ENCODE data around the gene SPIN2B. TPM values are rescaled to one million over a fixed set of nuclear protein-coding genes. Genes with fewer than 3 reads are reported as not detected.
"Not testable (repeated sequence)": the region's sequence is repeated elsewhere in the genome, so short reads cannot be mapped to it uniquely, and the experiment has no call there.

SPIN2B gene
- total RNA-seq, 1 experiment from 2014 or later, result 13.9 TPM

DNA sequence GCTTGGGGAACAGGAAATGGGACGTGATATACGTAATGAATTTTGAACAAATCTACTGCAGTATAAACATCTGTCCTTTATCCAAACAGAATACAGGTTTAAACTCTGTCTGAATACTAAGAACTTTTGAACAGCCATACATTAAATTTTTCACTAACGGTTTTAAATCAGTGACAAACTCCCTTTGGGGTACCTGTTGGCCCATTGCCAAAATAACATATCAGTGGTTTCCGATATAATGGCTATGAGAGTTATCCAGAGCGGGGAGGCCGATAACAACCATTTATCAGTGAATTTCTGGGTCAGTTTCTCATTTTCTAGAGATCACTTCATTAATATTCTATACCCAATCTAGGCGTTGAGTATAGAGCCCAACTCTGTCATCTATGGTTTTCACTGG lies 10.7 kb upstream of the SPIN2B start:
- peaks cover 8% of the 10 kb centered on the region for H3K4me1 Mint-ChIP-seq
- peaks cover 6% of the 10 kb centered on the region; the same call in 1 of the 2 replicates for H3K36me3 Mint-ChIP-seq
- TF ChIP-seq KAT7 (CRISPR knock-in tag; IDR thresholded peaks at IDR 0.05; ENCODE audit: borderline replicate concordance), result no peak
- TF ChIP-seq ATF1 (CRISPR knock-in tag; IDR thresholded peaks at IDR 0.05), result no peak
- TF ChIP-seq, protein P1, sequence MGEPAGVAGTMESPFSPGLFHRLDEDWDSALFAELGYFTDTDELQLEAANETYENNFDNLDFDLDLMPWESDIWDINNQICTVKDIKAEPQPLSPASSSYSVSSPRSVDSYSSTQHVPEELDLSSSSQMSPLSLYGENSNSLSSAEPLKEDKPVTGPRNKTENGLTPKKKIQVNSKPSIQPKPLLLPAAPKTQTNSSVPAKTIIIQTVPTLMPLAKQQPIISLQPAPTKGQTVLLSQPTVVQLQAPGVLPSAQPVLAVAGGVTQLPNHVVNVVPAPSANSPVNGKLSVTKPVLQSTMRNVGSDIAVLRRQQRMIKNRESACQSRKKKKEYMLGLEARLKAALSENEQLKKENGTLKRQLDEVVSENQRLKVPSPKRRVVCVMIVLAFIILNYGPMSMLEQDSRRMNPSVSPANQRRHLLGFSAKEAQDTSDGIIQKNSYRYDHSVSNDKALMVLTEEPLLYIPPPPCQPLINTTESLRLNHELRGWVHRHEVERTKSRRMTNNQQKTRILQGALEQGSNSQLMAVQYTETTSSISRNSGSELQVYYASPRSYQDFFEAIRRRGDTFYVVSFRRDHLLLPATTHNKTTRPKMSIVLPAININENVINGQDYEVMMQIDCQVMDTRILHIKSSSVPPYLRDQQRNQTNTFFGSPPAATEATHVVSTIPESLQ (CRISPR knock-in tag; IDR thresholded peaks at IDR 0.05), result no peak
- no peak for TF ChIP-seq ZNF219 (CRISPR knock-in tag; IDR thresholded peaks at IDR 0.05; ENCODE audit: borderline replicate concordance)
- ChIA-PET POLR2A (no interaction called here), CTCF (no interaction called here)
- H3K27ac Mint-ChIP-seq, result no peak overlapping the region
- no peaks in the 10 kb centered on the region for H3K9me3 Mint-ChIP-seq
- ATAC-seq, result no peak
- H3K4me3 Mint-ChIP-seq, result no peak overlapping the region
- DNase-seq (ENCODE audit: low spot score), result no peak
- H3K27me3 Mint-ChIP-seq (ENCODE audit: low read depth), result no peaks in the 10 kb centered on the region

DNA sequence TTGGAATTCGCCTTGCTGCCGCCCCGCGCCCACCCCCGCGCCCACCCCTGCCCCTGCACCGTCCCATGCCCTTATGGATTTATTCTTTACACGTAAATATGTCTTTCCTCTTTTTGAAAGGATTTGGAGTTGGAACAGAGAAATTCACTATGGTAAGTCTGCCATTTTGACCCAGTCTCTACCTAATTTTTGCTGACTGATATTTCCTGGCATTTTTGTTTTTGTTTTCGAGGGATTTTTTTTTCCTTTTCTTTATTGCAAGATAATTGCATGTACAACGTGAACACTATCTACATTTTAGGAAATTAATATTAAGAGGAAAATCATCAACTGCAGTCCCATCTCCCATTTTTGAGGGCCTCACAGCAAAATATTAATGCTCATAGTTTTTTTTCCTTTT lies 468 bp upstream of the SPIN2B start:
- DNase-seq (ENCODE audit: low spot score) (no peak), ATAC-seq (no peak)
- TF ChIP-seq RELA (CRISPR knock-in tag; IDR thresholded peaks at IDR 0.05; ENCODE audit: borderline replicate concordance) (no peak), HMGA2 (CRISPR knock-in tag; IDR thresholded peaks at IDR 0.05) (no peak), MYBL2 (CRISPR knock-in tag; IDR thresholded peaks at IDR 0.05) (no peak), RORB (CRISPR knock-in tag; IDR thresholded peaks at IDR 0.05) (no peak), ATF1 (CRISPR knock-in tag; IDR thresholded peaks at IDR 0.05) (no peak)
- TF ChIP-seq, protein P2, sequence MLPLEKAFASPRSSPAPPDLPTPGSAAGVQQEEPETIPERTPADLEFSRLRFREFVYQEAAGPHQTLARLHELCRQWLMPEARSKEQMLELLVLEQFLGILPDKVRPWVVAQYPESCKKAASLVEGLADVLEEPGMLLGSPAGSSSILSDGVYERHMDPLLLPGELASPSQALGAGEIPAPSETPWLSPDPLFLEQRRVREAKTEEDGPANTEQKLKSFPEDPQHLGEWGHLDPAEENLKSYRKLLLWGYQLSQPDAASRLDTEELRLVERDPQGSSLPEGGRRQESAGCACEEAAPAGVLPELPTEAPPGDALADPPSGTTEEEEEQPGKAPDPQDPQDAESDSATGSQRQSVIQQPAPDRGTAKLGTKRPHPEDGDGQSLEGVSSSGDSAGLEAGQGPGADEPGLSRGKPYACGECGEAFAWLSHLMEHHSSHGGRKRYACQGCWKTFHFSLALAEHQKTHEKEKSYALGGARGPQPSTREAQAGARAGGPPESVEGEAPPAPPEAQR (CRISPR knock-in tag; IDR thresholded peaks at IDR 0.05), result no peak
- TF ChIP-seq, protein P3, sequence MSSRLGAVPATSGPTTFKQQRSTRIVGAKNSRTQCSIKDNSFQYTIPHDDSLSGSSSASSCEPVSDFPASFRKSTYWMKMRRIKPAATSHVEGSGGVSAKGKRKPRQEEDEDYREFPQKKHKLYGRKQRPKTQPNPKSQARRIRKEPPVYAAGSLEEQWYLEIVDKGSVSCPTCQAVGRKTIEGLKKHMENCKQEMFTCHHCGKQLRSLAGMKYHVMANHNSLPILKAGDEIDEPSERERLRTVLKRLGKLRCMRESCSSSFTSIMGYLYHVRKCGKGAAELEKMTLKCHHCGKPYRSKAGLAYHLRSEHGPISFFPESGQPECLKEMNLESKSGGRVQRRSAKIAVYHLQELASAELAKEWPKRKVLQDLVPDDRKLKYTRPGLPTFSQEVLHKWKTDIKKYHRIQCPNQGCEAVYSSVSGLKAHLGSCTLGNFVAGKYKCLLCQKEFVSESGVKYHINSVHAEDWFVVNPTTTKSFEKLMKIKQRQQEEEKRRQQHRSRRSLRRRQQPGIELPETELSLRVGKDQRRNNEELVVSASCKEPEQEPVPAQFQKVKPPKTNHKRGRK (CRISPR knock-in tag; IDR thresholded peaks at IDR 0.05; ENCODE audit: borderline replicate concordance), result no peak
- TF ChIP-seq, protein P1 (CRISPR knock-in tag; IDR thresholded peaks at IDR 0.05), result no peak
- TF ChIP-seq, protein P4, sequence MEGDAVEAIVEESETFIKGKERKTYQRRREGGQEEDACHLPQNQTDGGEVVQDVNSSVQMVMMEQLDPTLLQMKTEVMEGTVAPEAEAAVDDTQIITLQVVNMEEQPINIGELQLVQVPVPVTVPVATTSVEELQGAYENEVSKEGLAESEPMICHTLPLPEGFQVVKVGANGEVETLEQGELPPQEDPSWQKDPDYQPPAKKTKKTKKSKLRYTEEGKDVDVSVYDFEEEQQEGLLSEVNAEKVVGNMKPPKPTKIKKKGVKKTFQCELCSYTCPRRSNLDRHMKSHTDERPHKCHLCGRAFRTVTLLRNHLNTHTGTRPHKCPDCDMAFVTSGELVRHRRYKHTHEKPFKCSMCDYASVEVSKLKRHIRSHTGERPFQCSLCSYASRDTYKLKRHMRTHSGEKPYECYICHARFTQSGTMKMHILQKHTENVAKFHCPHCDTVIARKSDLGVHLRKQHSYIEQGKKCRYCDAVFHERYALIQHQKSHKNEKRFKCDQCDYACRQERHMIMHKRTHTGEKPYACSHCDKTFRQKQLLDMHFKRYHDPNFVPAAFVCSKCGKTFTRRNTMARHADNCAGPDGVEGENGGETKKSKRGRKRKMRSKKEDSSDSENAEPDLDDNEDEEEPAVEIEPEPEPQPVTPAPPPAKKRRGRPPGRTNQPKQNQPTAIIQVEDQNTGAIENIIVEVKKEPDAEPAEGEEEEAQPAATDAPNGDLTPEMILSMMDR (IDR thresholded peaks at IDR 0.05), result no peak
- TF ChIP-seq, protein P5, sequence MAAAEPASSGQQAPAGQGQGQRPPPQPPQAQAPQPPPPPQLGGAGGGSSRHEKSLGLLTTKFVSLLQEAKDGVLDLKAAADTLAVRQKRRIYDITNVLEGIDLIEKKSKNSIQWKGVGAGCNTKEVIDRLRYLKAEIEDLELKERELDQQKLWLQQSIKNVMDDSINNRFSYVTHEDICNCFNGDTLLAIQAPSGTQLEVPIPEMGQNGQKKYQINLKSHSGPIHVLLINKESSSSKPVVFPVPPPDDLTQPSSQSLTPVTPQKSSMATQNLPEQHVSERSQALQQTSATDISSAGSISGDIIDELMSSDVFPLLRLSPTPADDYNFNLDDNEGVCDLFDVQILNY (CRISPR knock-in tag; IDR thresholded peaks at IDR 0.05), result no peak
- TF ChIP-seq, protein P6, sequence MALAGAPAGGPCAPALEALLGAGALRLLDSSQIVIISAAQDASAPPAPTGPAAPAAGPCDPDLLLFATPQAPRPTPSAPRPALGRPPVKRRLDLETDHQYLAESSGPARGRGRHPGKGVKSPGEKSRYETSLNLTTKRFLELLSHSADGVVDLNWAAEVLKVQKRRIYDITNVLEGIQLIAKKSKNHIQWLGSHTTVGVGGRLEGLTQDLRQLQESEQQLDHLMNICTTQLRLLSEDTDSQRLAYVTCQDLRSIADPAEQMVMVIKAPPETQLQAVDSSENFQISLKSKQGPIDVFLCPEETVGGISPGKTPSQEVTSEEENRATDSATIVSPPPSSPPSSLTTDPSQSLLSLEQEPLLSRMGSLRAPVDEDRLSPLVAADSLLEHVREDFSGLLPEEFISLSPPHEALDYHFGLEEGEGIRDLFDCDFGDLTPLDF (CRISPR knock-in tag; IDR thresholded peaks at IDR 0.05), result no peak
- CTCF ChIA-PET, result interaction anchor here (1.0 to 1.7 kb wide), 2 partner anchors 126 to 143 kb away, joined by 3 read pairs; partner anchors contain the start of gene SPIN3
- H3K27me3 Mint-ChIP-seq (ENCODE audit: low read depth), result no peaks in the 10 kb centered on the region
- peaks cover 10% of the 10 kb centered on the region; the same call in 1 of the 2 replicates for H3K4me1 Mint-ChIP-seq
- no peaks in the 10 kb centered on the region for H3K9me3 Mint-ChIP-seq
- peak overlapping the region; percentile 80 for H3K4me3 Mint-ChIP-seq
- peaks cover 10% of the 10 kb centered on the region for H3K36me3 Mint-ChIP-seq
- H3K27ac Mint-ChIP-seq, result peak overlapping the region; percentile 76
- POLR2A ChIA-PET, result interaction anchor here (1.0 kb wide), 1 partner anchor 126 kb away, joined by 3 read pairs; the partner anchor contains the start of gene SPIN3

DNA sequence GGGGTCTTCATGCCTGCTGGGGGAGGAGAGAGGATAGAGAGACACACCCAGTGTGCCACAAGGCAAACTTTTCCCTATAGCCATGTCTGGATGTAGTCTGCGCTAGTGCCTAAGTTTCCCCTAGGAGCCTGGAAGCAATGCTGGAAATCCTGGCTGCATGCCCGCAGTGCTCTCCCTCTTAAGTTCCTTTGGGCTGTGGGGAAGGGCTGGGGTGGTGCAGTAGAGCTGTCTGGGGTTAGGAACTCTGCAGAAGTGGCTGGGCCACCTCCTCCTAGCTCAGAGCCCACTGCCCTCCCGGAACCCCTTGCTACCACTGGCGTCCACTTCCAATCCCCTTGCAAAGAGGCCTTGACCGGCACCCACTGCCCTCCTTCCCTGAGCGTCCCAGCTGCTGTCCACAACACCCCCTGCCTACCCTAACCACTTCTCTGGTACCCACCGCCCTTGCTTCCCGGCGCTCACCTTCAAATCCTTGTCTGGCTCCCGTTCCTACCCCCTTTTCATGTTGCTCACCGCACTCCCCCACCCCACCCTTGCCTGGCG lies 658 bp downstream of the SPIN2B start:
- H3K27ac Mint-ChIP-seq, result peak overlapping the region; percentile 93; the same call in 1 of the 2 replicates

More for the DNA sequence above, 658 bp downstream of the SPIN2B start:
- H3K4me3 Mint-ChIP-seq, result peak overlapping the region; percentile 80
- CTCF ChIA-PET, result interaction anchor here (1.7 kb wide), 1 partner anchor 125 kb away, joined by 3 read pairs; the partner anchor contains the start of gene SPIN3
- H3K27me3 Mint-ChIP-seq (ENCODE audit: low read depth); H3K9me3 Mint-ChIP-seq; POLR2A ChIA-PET; DNase-seq (ENCODE audit: low spot score): not testable (repeated sequence)
- ATAC-seq, result peak; percentile 2; the same call in 1 of the 2 replicates
- H3K4me1 Mint-ChIP-seq, result peaks cover 10% of the 10 kb centered on the region; the same call in 1 of the 2 replicates
- peaks cover 13% of the 10 kb centered on the region for H3K36me3 Mint-ChIP-seq

Data from WTC11 (cell line).